GM18867 (cell line): Measurements from ENCODE around the gene KIF23.
A peak's percentile ranks its signal among the peaks of the same experiment; 100 is the strongest.
"Not testable (repeated sequence)": the region's sequence is repeated elsewhere in the genome, so short reads cannot be mapped to it uniquely, and the experiment has no call there.

Experiments used
- ATAC-seq: cut with Tn5 transposase; IDR thresholded peaks from one replicate; pipeline ENCODE4 v1.9.1; 2021; ENCODE audit warnings: mild to moderate bottlenecking, moderate library complexity; ENCODE audit not compliant: unreplicated experiment

KIF23 gene

GRCh38 chr15:69434238-69434637, 20.1 kb downstream of the KIF23 start:
- ATAC-seq: no peak

- ATAC-seq: no peak
Observed at GRCh38 chr15:69434679-69435078, 20.5 kb downstream of the KIF23 start.

- ATAC-seq: no peak
Observed at GRCh38 chr15:69435985-69436384, 21.8 kb downstream of the KIF23 start.

GRCh38 chr15:69436951-69437350, 22.8 kb downstream of the KIF23 start:
- no peak for ATAC-seq

GRCh38 chr15:69439623-69440022, 25.5 kb downstream of the KIF23 start:
- no peak for ATAC-seq

- ATAC-seq: peak; percentile 59
Observed at GRCh38 chr15:69443032-69443611, 29.0 kb downstream of the KIF23 start.

GRCh38 chr15:69444686-69445085, 30.5 kb downstream of the KIF23 start:
- ATAC-seq: peak; percentile 78

GRCh38 chr15:69446953-69447352, 32.8 kb downstream of the KIF23 start:
- ATAC-seq: no peak

- not testable (repeated sequence) for ATAC-seq
Observed at GRCh38 chr15:69450221-69450620, 36.1 kb downstream of the KIF23 start.

- ATAC-seq: no peak
Observed at GRCh38 chr15:69450968-69451695, 37.0 kb downstream of the KIF23 start.

- peak; percentile 33 for ATAC-seq
Observed at GRCh38 chr15:69451951-69452691, 38.0 kb downstream of the KIF23 start.

GRCh38 chr15:69452692-69453521, 38.8 kb downstream of the KIF23 start, which contains the start of gene RPLP1:
TSS of gene RPLP1 (plus strand) at chr15:69452818. CDS start at chr15:69452949, 131 bp downstream.
- ATAC-seq: peak; percentile 72

- no peak for ATAC-seq
Observed at GRCh38 chr15:69454953-69455352, 40.8 kb downstream of the KIF23 start.

- ATAC-seq: no peak
Observed at GRCh38 chr15:69456208-69457166, 42.3 kb downstream of the KIF23 start.

- ATAC-seq: no peak
Observed at GRCh38 chr15:69457304-69458280, 43.4 kb downstream of the KIF23 start.

GRCh38 chr15:69459066-69459465, 44.9 kb downstream of the KIF23 start:
- no peak for ATAC-seq

- no peak for ATAC-seq
Observed at GRCh38 chr15:69460481-69460880, 46.3 kb downstream of the KIF23 start.

GRCh38 chr15:69462030-69462492, 47.9 kb downstream of the KIF23 start:
- ATAC-seq: no peak
